ENCODE data around the gene LPIN3.
"Not testable (repeated sequence)": the region's sequence is repeated elsewhere in the genome, so short reads cannot be mapped to it uniquely, and the experiment has no call there.

Gene LPIN3

GRCh38 chr20:41308290-41308711 lies 32.3 kb upstream of the LPIN3 start:
- Histone ChIP-seq H3K9me3 (ENCODE audit: control insufficient read depth, low read length) (no peaks in the 10 kb centered on the region), H3K4me2 (ENCODE audit: low read length) (no peak overlapping the region), H3K4me1 (peaks cover 16% of the 10 kb centered on the region), H3K27me3 (ENCODE audit: control insufficient read depth, insufficient read depth, low read length) (no peaks in the 10 kb centered on the region), H3K4me3 (ENCODE audit: low read depth, low read length) (no peak overlapping the region), H3K36me3 (ENCODE audit: control insufficient read depth, insufficient read depth, low read length) (no peaks in the 10 kb centered on the region), H3K27ac (no peak overlapping the region), H2AFZ (no peak overlapping the region), H3K79me2 (peaks cover 43% of the 10 kb centered on the region), H3K9ac (no peak overlapping the region)
- no peak for TF ChIP-seq CTCF (IDR thresholded peaks at IDR 0.05)

GRCh38 chr20:41308726-41309413 lies 31.8 kb upstream of the LPIN3 start:
- Histone ChIP-seq H3K4me1 (peaks cover 16% of the 10 kb centered on the region), H3K27ac (no peak overlapping the region)

GRCh38 chr20:41309817-41310216 lies 30.8 kb upstream of the LPIN3 start:
- no peaks in the 10 kb centered on the region for H3K36me3 ChIP-seq (ENCODE audit: control insufficient read depth, insufficient read depth, low read length)
- no peak overlapping the region for H3K27ac ChIP-seq
- no peak overlapping the region for H3K4me2 ChIP-seq (ENCODE audit: low read length)
- H3K4me1 ChIP-seq, result peaks cover 14% of the 10 kb centered on the region
- H3K9ac ChIP-seq, result no peak overlapping the region
- H3K79me2 ChIP-seq, result peaks cover 35% of the 10 kb centered on the region
- no peaks in the 10 kb centered on the region for H3K27me3 ChIP-seq (ENCODE audit: control insufficient read depth, insufficient read depth, low read length)
- H3K4me3 ChIP-seq (ENCODE audit: low read depth, low read length), result no peak overlapping the region
- TF ChIP-seq CTCF (IDR thresholded peaks at IDR 0.05), result no peak
- no peaks in the 10 kb centered on the region for H3K9me3 ChIP-seq (ENCODE audit: control insufficient read depth, low read length)
- H2AFZ ChIP-seq, result no peak overlapping the region

More at GRCh38 chr20:41308726-41309413, 31.8 kb upstream of the LPIN3 start:
- Histone ChIP-seq H3K27me3 (ENCODE audit: control insufficient read depth, insufficient read depth, low read length) (no peaks in the 10 kb centered on the region), H3K79me2 (peaks cover 39% of the 10 kb centered on the region), H3K4me3 (ENCODE audit: low read depth, low read length) (no peak overlapping the region), H3K9ac (no peak overlapping the region), H3K36me3 (ENCODE audit: control insufficient read depth, insufficient read depth, low read length) (no peaks in the 10 kb centered on the region), H2AFZ (no peak overlapping the region), H3K4me2 (ENCODE audit: low read length) (no peak overlapping the region), H3K9me3 (ENCODE audit: control insufficient read depth, low read length) (no peaks in the 10 kb centered on the region)
- TF ChIP-seq CTCF (IDR thresholded peaks at IDR 0.05), result no peak

GRCh38 chr20:41312009-41312408 lies 28.6 kb upstream of the LPIN3 start:
- not testable (repeated sequence) for H2AFZ ChIP-seq; H3K27ac ChIP-seq; H3K4me3 ChIP-seq (ENCODE audit: low read depth, low read length); H3K9me3 ChIP-seq (ENCODE audit: control insufficient read depth, low read length); H3K4me2 ChIP-seq (ENCODE audit: low read length); H3K36me3 ChIP-seq (ENCODE audit: control insufficient read depth, insufficient read depth, low read length); H3K9ac ChIP-seq; H3K27me3 ChIP-seq (ENCODE audit: control insufficient read depth, insufficient read depth, low read length)
- H3K79me2 ChIP-seq, result peaks cover 17% of the 10 kb centered on the region
- peaks cover 18% of the 10 kb centered on the region for H3K4me1 ChIP-seq

GRCh38 chr20:41314386-41314785 lies 26.2 kb upstream of the LPIN3 start:
- H3K27me3 ChIP-seq (ENCODE audit: control insufficient read depth, insufficient read depth, low read length), result no peaks in the 10 kb centered on the region
- H3K4me2 ChIP-seq (ENCODE audit: low read length), result no peak overlapping the region
- H3K36me3 ChIP-seq (ENCODE audit: control insufficient read depth, insufficient read depth, low read length), result no peaks in the 10 kb centered on the region
- no peak for TF ChIP-seq CTCF (IDR thresholded peaks at IDR 0.05)
- no peaks in the 10 kb centered on the region for H3K9me3 ChIP-seq (ENCODE audit: control insufficient read depth, low read length)
- no peak overlapping the region for H2AFZ ChIP-seq
- H3K9ac ChIP-seq, result no peak overlapping the region
- no peak overlapping the region for H3K27ac ChIP-seq
- H3K4me1 ChIP-seq, result peaks cover 17% of the 10 kb centered on the region
- peaks cover 12% of the 10 kb centered on the region for H3K79me2 ChIP-seq
- no peak overlapping the region for H3K4me3 ChIP-seq (ENCODE audit: low read depth, low read length)

Measured in parathyroid adenoma (tissue), 2 donors.